Liver (tissue), 9 donors: ENCODE data around the gene CCND1. TPM values are rescaled to one million over a fixed set of nuclear protein-coding genes. Genes with fewer than 3 reads are reported as not detected.
"Not testable (repeated sequence)": the region's sequence is repeated elsewhere in the genome, so short reads cannot be mapped to it uniquely, and the experiment has no call there.

Experiments
- DNase-seq: peaks from one replicate; pipeline ENCODE4 v3.0.0-alpha.2; 2017; ENCODE audit warnings: low spot score
- H3K27ac ChIP-seq, 2 donors: one replicate each; pipeline ENCODE4 v1.7.0; 2013; ENCODE audit warnings: inconsistent platforms in 2 of 2, low read length in 2 of 2, control low read depth in 1 of 2, low read depth in 1 of 2, mild to moderate bottlenecking in 1 of 2
- H3K27me3 ChIP-seq, 4 donors: one replicate each; pipeline versions ENCODE4 v1.6.1 to v1.7.0; 2013; ENCODE audit warnings: low read length in 3 of 4, inconsistent platforms in 1 of 4, mild to moderate bottlenecking in 1 of 4, moderate library complexity in 1 of 4; ENCODE audit not compliant: control insufficient read depth in 4 of 4, insufficient read depth in 4 of 4
- H3K36me3 ChIP-seq, 4 donors: one replicate each; pipeline versions ENCODE4 v1.6.1 to v1.7.0; 2013; ENCODE audit warnings: low read length in 3 of 4, mild to moderate bottlenecking in 3 of 4, low read depth in 1 of 4, moderate library complexity in 1 of 4; ENCODE audit not compliant: control insufficient read depth in 4 of 4, insufficient read depth in 3 of 4
- H3K4me1 ChIP-seq, 4 donors: one replicate each; pipeline versions ENCODE4 v1.6.1 to v1.7.0; 2013; ENCODE audit warnings: low read length in 3 of 4, mild to moderate bottlenecking in 3 of 4, moderate library complexity in 1 of 4; ENCODE audit not compliant: control insufficient read depth in 4 of 4, insufficient read depth in 4 of 4
- H3K4me3 ChIP-seq, 3 donors: one replicate each; pipeline versions ENCODE4 v1.6.1 to v1.7.0; 2013; ENCODE audit warnings: low read length in 3 of 3, control low read depth in 1 of 3, low read depth in 1 of 3, mild to moderate bottlenecking in 1 of 3
- H3K9ac ChIP-seq, 2 donors: one replicate each; pipeline ENCODE4 v1.7.0; 2013; ENCODE audit warnings: low read length in 2 of 2, mild to moderate bottlenecking in 2 of 2, moderate library complexity in 2 of 2, control low read depth in 1 of 2, low read depth in 1 of 2
- H3K9me3 ChIP-seq, 4 donors: one replicate each; pipeline versions ENCODE4 v1.6.1 to v1.7.0; 2013; ENCODE audit warnings: low read length in 3 of 4; ENCODE audit not compliant: control insufficient read depth in 4 of 4
- EGR1 ChIP-seq, 2 donors: IDR thresholded peaks; 2 replicates each; pipeline ENCODE4 v1.6.1; 2016 to 2018; ENCODE audit warnings: antibody characterized with exemption in 2 of 2, low read depth in 2 of 2
- FOXA1 ChIP-seq: IDR thresholded peaks from 2 replicates; pipeline ENCODE4 v1.6.1; 2016; ENCODE audit warnings: antibody characterized with exemption
- FOXA2 ChIP-seq: IDR thresholded peaks from 2 replicates; pipeline ENCODE4 v1.6.1; 2016; ENCODE audit warnings: antibody characterized with exemption
- HNF4G ChIP-seq: IDR thresholded peaks from 2 replicates; pipeline ENCODE4 v1.6.1; 2016; ENCODE audit warnings: antibody characterized with exemption
- NR2F2 ChIP-seq: IDR thresholded peaks from 2 replicates; pipeline ENCODE4 v1.6.1; 2016; ENCODE audit warnings: antibody characterized with exemption
- RAD21 ChIP-seq, 2 donors: IDR thresholded peaks; 2 replicates each; pipeline ENCODE4 v1.6.1; 2016; ENCODE audit warnings: antibody characterized with exemption in 2 of 2, mild to moderate bottlenecking in 2 of 2
- RXRA ChIP-seq, 2 donors: IDR thresholded peaks; 2 replicates each; pipeline ENCODE4 v1.6.1; 2017 to 2018; ENCODE audit warnings: antibody characterized with exemption in 2 of 2, mild to moderate bottlenecking in 1 of 2
- SP1 ChIP-seq: IDR thresholded peaks from 2 replicates; pipeline ENCODE4 v1.6.1; 2018; ENCODE audit warnings: antibody characterized with exemption, mild to moderate bottlenecking
- TAF1 ChIP-seq: conservative IDR thresholded peaks from 2 replicates; pipeline ENCODE4 v1.6.1; 2016; ENCODE audit warnings: antibody characterized with exemption, mild to moderate bottlenecking
- YY1 ChIP-seq: IDR thresholded peaks from 2 replicates; pipeline ENCODE4 v1.6.1; 2016; ENCODE audit warnings: antibody characterized with exemption, mild to moderate bottlenecking
- WGBS: extraction: QIAGEN DNeasy Blood & Tissue Kit; methylation state at CpG from one replicate; pipeline ENCODE4 v1.1.7; 2013; 5-methylcytosine and 5-hydroxymethylcytosine counted together
- polyA plus RNA-seq, 2 donors: library from polyadenylated mRNA; stranded (reverse) in 1 of 2; unstranded in 1 of 2; fragments of 200-250 nt in 1 of 2; fragments of >200 nt in 1 of 2; fragmentation: Nextera tagmentation in 1 of 2; extraction: Ambion mirVana in 1 of 2; gene quantifications; one replicate each; pipeline versions ENCODE4 v1.2.1 to v1.2.3, GENCODE V29; 2013 to 2015
- total RNA-seq, 2 donors: library from RNA; depleted of rRNA; stranded (reverse); fragments of >200 nt; gene quantifications; one replicate each; pipeline ENCODE4 v1.2.3, GENCODE V29; 2014
- TF ChIP-seq, protein P1 (sequence below): IDR thresholded peaks from 2 replicates; pipeline ENCODE4 v1.6.1; 2016; ENCODE audit warnings: antibody characterized with exemption
- TF ChIP-seq, protein P2 (sequence below): IDR thresholded peaks from 2 replicates; pipeline ENCODE4 v1.6.1; 2016; ENCODE audit warnings: antibody characterized with exemption
- TF ChIP-seq, protein P3 (sequence below): IDR thresholded peaks from 2 replicates; pipeline ENCODE4 v1.6.1; 2016; ENCODE audit warnings: antibody characterized with exemption
- donor health status: healthy.
- donor health status: healthy.
- donor health status: healthy.
- donor health status: healthy.
- donor health status: healthy.

CCND1 gene
- total and polyA plus RNA-seq, 4 donors = 28.9 to 100 (median 53.3) TPM

DNA sequence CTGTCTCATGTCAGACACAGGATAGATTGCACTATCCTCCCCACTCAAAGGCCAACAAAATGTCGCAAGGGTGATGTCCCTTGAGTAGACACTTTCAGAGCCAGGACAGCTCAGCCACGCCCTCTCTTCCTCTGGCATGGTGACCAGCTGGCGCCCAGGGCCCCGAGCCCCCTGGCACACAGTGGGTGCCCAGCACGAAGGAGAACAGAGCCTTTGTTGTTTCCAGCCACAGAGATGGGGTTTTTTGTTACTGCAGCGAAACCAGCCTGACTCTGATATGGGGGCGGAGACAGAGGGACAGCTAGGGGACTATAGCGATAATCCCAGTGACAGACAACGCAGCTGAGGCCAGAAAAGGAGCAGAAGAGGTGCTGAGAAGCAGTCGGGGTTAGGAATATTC, 23.3 kb upstream of the CCND1 start (continued):
- TF ChIP-seq, protein P1, sequence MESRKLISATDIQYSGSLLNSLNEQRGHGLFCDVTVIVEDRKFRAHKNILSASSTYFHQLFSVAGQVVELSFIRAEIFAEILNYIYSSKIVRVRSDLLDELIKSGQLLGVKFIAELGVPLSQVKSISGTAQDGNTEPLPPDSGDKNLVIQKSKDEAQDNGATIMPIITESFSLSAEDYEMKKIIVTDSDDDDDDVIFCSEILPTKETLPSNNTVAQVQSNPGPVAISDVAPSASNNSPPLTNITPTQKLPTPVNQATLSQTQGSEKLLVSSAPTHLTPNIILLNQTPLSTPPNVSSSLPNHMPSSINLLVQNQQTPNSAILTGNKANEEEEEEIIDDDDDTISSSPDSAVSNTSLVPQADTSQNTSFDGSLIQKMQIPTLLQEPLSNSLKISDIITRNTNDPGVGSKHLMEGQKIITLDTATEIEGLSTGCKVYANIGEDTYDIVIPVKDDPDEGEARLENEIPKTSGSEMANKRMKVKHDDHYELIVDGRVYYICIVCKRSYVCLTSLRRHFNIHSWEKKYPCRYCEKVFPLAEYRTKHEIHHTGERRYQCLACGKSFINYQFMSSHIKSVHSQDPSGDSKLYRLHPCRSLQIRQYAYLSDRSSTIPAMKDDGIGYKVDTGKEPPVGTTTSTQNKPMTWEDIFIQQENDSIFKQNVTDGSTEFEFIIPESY = no peak
- no peak for TF ChIP-seq HNF4G
- no peak for TF ChIP-seq RAD21 (IDR thresholded peaks at IDR 0.05)
- TF ChIP-seq RXRA (IDR thresholded peaks at IDR 0.05) = no peak
- no peak for TF ChIP-seq YY1

DNA sequence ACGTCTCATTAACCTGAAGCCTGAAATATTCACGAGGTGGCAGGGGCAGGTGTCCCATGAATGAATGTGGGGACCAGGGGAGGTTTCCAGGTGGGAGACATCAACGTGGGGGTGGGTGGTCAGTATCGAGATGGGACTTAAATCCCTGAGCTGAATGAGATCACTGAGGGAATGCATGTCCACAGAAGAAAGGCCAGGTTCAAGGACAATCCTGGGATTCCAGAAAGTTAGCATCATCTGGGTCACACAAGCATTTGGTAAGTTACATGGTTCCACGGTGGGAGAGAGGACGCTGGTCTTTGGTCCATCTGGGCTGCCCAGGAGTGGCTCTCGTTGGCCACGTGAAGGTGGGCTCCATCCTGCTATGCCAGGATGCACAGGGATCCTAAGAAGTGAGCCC, 22.7 kb upstream of the CCND1 start:
- Histone ChIP-seq H3K4me3 (no peak overlapping the region), H3K27me3 (no peaks in the 10 kb centered on the region), H3K27ac (no peak overlapping the region), H3K4me1 (no peaks in the 10 kb centered on the region), H3K9me3 (no peaks in the 10 kb centered on the region), H3K9ac (no peak overlapping the region), H3K36me3 (no peaks in the 10 kb centered on the region)
- 85% methylated on average over 8 of the region's 8 CpGs for WGBS
- DNase-seq = no peak
- no peak for TF ChIP-seq NR2F2
- no peak for TF ChIP-seq SP1

DNA sequence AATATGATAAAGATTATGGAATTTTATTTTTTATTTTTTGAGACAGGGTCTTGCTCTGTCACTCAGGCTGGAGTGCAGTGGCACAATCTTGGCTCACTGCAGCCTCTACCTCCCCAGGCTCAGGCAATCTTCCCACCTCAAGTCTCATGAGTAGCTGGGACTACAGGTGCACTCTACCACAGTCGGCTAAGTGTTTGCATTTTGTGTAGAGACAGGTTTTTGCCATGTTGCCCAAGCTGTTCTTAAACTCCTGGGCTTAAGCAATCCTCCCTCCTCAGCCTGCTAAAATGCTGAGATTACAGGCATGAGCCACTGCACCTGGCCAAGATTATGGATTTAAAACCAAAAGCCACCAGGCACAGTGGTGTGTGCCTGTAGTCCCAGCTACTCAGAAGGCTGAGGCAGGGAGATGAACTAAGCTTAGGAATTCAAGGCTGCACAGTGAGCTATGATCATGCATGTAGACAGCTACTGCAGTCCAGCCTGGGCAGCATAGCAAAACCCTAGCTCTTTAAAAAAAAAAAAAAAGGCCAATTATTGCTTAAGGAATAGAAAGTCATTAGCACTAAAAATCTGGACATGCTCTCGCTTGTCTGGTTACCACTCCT, 20.2 kb upstream of the CCND1 start:
- Histone ChIP-seq H3K4me1 (no peaks in the 10 kb centered on the region), H3K9ac (no peak overlapping the region), H3K27me3 (no peaks in the 10 kb centered on the region), H3K4me3 (no peak overlapping the region), H3K36me3 (no peaks in the 10 kb centered on the region), H3K27ac (no peak overlapping the region), H3K9me3 (no peaks in the 10 kb centered on the region)
- no peak for TF ChIP-seq EGR1 (IDR thresholded peaks at IDR 0.05; ENCODE audit: low read depth in 2 of 2)
- no peak for TF ChIP-seq RXRA (IDR thresholded peaks at IDR 0.05)
- no peak for TF ChIP-seq YY1
- TF ChIP-seq SP1 = no peak
- no peak for TF ChIP-seq TAF1
- WGBS = 88% methylated on average over 2 of the region's 2 CpGs
- DNase-seq = no peak

DNA sequence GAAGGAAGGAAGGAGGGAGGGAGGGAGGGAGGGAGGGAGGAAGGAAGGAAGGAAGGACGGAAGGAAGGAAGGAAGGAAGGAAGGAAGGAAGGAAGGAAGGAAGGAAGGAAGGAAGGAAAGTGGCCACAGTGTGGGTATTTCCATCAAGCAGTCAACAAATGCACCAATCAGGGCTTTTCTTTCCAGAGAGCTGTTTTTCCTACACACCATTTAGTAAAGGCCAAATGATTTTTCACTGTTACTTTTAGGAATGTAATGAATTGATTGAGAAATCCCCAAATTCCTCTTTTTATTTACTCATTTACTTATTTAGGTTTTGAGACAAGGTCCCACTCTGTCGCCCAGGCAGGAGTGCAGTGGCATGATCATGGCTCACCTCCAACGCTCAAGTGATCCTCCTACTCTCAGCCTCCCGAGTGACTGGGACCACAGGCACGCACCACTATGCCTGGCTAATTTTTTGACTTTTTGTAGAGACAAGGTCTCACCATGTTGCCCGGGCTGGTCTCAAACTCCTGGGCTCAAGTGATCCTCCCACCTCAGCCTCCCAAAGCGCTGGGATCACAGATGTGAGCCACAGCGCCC, 18.8 kb upstream of the CCND1 start:
- H3K4me1 ChIP-seq, H3K36me3 ChIP-seq, H3K9ac ChIP-seq, DNase-seq, H3K4me3 ChIP-seq, H3K27ac ChIP-seq, H3K9me3 ChIP-seq, H3K27me3 ChIP-seq: not testable (repeated sequence)
- WGBS = 81% methylated on average over 8 of the region's 8 CpGs

DNA sequence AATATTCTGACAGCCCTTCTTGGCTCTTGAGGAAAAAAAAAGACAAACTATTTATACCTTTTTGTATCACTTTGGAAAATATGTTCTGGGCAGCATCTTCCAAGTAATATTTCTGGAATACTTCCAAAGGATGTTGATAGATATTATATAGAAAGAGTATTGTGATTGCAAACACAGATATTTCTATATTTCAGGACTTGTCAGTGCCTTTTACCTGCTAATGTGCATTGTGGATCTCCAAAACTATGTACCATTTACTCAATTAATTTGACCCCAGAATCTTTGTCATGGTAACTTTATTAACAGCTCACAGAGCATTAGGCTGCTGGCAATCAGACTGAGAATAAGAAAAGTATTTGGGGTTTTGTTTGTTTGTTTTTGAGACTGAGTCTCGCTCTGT, 16.7 kb upstream of the CCND1 start:
- DNase-seq = no peak
- Histone ChIP-seq H3K27me3 (no peaks in the 10 kb centered on the region), H3K27ac (no peak overlapping the region), H3K4me1 (no peaks in the 10 kb centered on the region), H3K4me3 (no peak overlapping the region), H3K36me3 (no peaks in the 10 kb centered on the region), H3K9me3 (no peaks in the 10 kb centered on the region), H3K9ac (no peak overlapping the region)
- 94% methylated on average over 1 of the region's 1 CpG for WGBS
- TF ChIP-seq, protein P2, sequence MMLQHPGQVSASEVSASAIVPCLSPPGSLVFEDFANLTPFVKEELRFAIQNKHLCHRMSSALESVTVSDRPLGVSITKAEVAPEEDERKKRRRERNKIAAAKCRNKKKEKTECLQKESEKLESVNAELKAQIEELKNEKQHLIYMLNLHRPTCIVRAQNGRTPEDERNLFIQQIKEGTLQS = no peak
- no peak for TF ChIP-seq RXRA (IDR thresholded peaks at IDR 0.05)
- no peak for TF ChIP-seq FOXA2
- TF ChIP-seq FOXA1 = no peak
- TF ChIP-seq, protein P3, sequence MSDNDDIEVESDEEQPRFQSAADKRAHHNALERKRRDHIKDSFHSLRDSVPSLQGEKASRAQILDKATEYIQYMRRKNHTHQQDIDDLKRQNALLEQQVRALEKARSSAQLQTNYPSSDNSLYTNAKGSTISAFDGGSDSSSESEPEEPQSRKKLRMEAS = no peak
- TF ChIP-seq TAF1 = no peak
